CD4-positive, alpha-beta T cell treated with Interferon alpha-2 for 1 hour (primary cell): ENCODE data around the gene EPB41L2.
"Not testable (repeated sequence)": the region's sequence is repeated elsewhere in the genome, so short reads cannot be mapped to it uniquely, and the experiment has no call there.

Source experiments
- DNase-seq, 2 donors: peaks; one replicate each; pipeline ENCODE4 v3.0.0-alpha.2; 2020 to 2022

Gene EPB41L2

GRCh38 chr6:131001945-131002660, 60.9 kb downstream of the EPB41L2 start:
- no peak for DNase-seq

GRCh38 chr6:131001111-131001736, 61.8 kb downstream of the EPB41L2 start:
- no peak for DNase-seq

- DNase-seq = no peak
Observed at GRCh38 chr6:131000544-131000943, 62.5 kb downstream of the EPB41L2 start.

GRCh38 chr6:130997061-130997753, 65.8 kb downstream of the EPB41L2 start:
- no peak for DNase-seq

- no peak for DNase-seq
Observed at GRCh38 chr6:130996635-130997034, 66.4 kb downstream of the EPB41L2 start.

- DNase-seq = no peak
Observed at GRCh38 chr6:130995783-130996447, 67.1 kb downstream of the EPB41L2 start.

- no peak for DNase-seq
Observed at GRCh38 chr6:130994319-130995097, 68.5 kb downstream of the EPB41L2 start.

GRCh38 chr6:130993292-130993765, 69.7 kb downstream of the EPB41L2 start:
- no peak for DNase-seq

GRCh38 chr6:130991422-130992137, 71.5 kb downstream of the EPB41L2 start:
- no peak for DNase-seq

GRCh38 chr6:130987539-130987938, 75.5 kb downstream of the EPB41L2 start:
- DNase-seq = not testable (repeated sequence)

GRCh38 chr6:130985115-130985514, 77.9 kb downstream of the EPB41L2 start:
- DNase-seq = no peak

- DNase-seq = no peak
Observed at GRCh38 chr6:130982941-130983456, 80.0 kb downstream of the EPB41L2 start.

GRCh38 chr6:130982135-130982534, 80.9 kb downstream of the EPB41L2 start:
- DNase-seq = no peak

GRCh38 chr6:130981409-130981808, 81.6 kb downstream of the EPB41L2 start:
- DNase-seq = no peak

GRCh38 chr6:130980310-130981032, 82.6 kb downstream of the EPB41L2 start:
- no peak for DNase-seq

- DNase-seq = no peak
Observed at GRCh38 chr6:130978660-130979396, 84.2 kb downstream of the EPB41L2 start.

GRCh38 chr6:130978180-130978579, 84.9 kb downstream of the EPB41L2 start:
- no peak for DNase-seq

GRCh38 chr6:130975325-130975724, 87.7 kb downstream of the EPB41L2 start:
- DNase-seq = no peak

GRCh38 chr6:130973521-130974277, 89.3 kb downstream of the EPB41L2 start:
- DNase-seq = no peak
